ENCODE measurements around the gene IRS1. TPM values are rescaled to one million over a fixed set of nuclear protein-coding genes. Genes with fewer than 3 reads are reported as not detected.

Gene IRS1
- total and polyA plus RNA-seq, 2 of the 4 experiments (the other 2 are of a cell fraction), result 21.1 to 37.1 TPM

GRCh38 chr2:226793646-226794045, 6.0 kb downstream of the IRS1 start:
- in situ Hi-C loops (cut with MboI; ENCODE audit: low sequenced_read_pairs) (loop anchor here (5.0 to 25.0 kb wide), 3 partner anchors 139 to 1681 kb away; no protein-coding TSS in a partner anchor), dilution Hi-C loops (cut with HindIII; ENCODE audit: low sequenced_read_pairs, unreplicated experiment) (no loop called here), intact Hi-C loops (cut with micrococcal nuclease) (loop anchor here (2.0 to 10.0 kb wide), 9 partner anchors 36 to 905 kb away; no protein-coding TSS in a partner anchor)
- peak overlapping the region; percentile 92 for H3K9ac ChIP-seq (ENCODE audit: low read depth, low read length)
- CTCF ChIA-PET, result interaction anchor here (0.9 kb wide), 1 partner anchor 676 kb away, joined by 3 read pairs; no protein-coding TSS in a partner anchor
- peaks cover 64% of the 10 kb centered on the region for H3K36me3 ChIP-seq (ENCODE audit: control insufficient read depth, insufficient read depth, low read length)
- no peaks in the 10 kb centered on the region for H3K27me3 ChIP-seq (ENCODE audit: control insufficient read depth, insufficient read depth, low read length)
- H2AK9ac ChIP-seq (replicated peaks; ENCODE audit: low read depth, low read length, poor library complexity), result no peak overlapping the region
- POLR2A ChIA-PET (ENCODE audit: unreplicated experiment), result no interaction called here
- BruUV-seq (replicated peaks), result no TSS peak
- H3K56ac ChIP-seq (ENCODE audit: extremely low read depth, insufficient read depth, low read length), result peak overlapping the region; percentile 91
- H4K20me1 ChIP-seq (ENCODE audit: insufficient read depth, low read length), result peaks cover 42% of the 10 kb centered on the region
- peak overlapping the region; percentile 85 for H3K4me2 ChIP-seq (ENCODE audit: low read depth, low read length)
- H3K4me1 ChIP-seq (ENCODE audit: control insufficient read depth, insufficient read depth, low read length), result peaks cover 8% of the 10 kb centered on the region
- H3K18ac ChIP-seq (ENCODE audit: low read depth, low read length), result peak overlapping the region; percentile 95
- H2BK120ac ChIP-seq (ENCODE audit: low read depth, low read length), result peak overlapping the region; percentile 86
- no peak overlapping the region for H2AFZ ChIP-seq (replicated peaks; ENCODE audit: low read length, poor library complexity)
- peak overlapping the region; percentile 84 for H2BK20ac ChIP-seq (ENCODE audit: low read depth, low read length)
- H3K9me1 ChIP-seq (ENCODE audit: insufficient read depth, low read length), result peaks cover 10% of the 10 kb centered on the region; the same call in 1 of the 2 replicates
- peak; percentile 18 for DNase-seq
- peak overlapping the region; percentile 74; the same call in 1 of the 3 replicates for H2BK15ac ChIP-seq (ENCODE audit: low read depth, low read length)
- H3K14ac ChIP-seq (replicated peaks; ENCODE audit: low read depth, low read length), result peak overlapping the region; percentile 82
- peak overlapping the region; percentile 89; the same call in 1 of the 2 replicates for H3K4ac ChIP-seq (ENCODE audit: low read depth, low read length)
- peak overlapping the region; percentile 97; the same call in 1 of the 2 replicates for H3K27ac ChIP-seq (ENCODE audit: insufficient read depth, low read length)
- TF ChIP-seq BHLHE40 (IDR thresholded peaks at IDR 0.05; ENCODE audit: low read depth, low read length) (no peak), MAFK (IDR thresholded peaks at IDR 0.05; ENCODE audit: low read depth, low read length) (peak; percentile 74)
- peaks cover 0 to 15% of the 10 kb centered on the region in 2 experiments; a peak in 2 of 4 replicates for H3K79me1 ChIP-seq (ENCODE audit: low read depth in 1 of 2, low read length in 2 of 2)
- peak overlapping the region; percentile 78 for H3K4me3 ChIP-seq (ENCODE audit: insufficient read depth, low read depth, low read length)
- peak overlapping the region; percentile 99 for H2BK5ac ChIP-seq (ENCODE audit: low read depth, low read length, poor library complexity, severe bottlenecking)
- H4K91ac ChIP-seq (ENCODE audit: insufficient read depth, low read depth, low read length), result peak overlapping the region; percentile 84
- peak overlapping the region; percentile 54; the same call in 1 of the 2 replicates for H2AK5ac ChIP-seq (ENCODE audit: low read depth, low read length)
- H3K9me3 ChIP-seq (ENCODE audit: control insufficient read depth, insufficient read depth, low read length), result no peaks in the 10 kb centered on the region
- H4K5ac ChIP-seq (ENCODE audit: low read depth, low read length), result peak overlapping the region; percentile 78
- H4K8ac ChIP-seq (ENCODE audit: low read depth in 2 of 2, low read length in 2 of 2), result peak overlapping the region; percentile 70 to 82
- WGBS, 2 experiments (ENCODE audit: extremely low coverage in 2 of 2, insufficient read length in 1 of 2), result no CpG with 5 or more reads among the region's 2 CpGs
- no peak for ATAC-seq (ENCODE audit: low read depth)
- peak overlapping the region; percentile 97 for H3K23ac ChIP-seq (ENCODE audit: low read depth, low read length)

Data from IMR-90 (cell line).